Vagina (tissue), 2 donors: ENCODE data around the gene RIN3. TPM values are rescaled to one million over a fixed set of nuclear protein-coding genes. Genes with fewer than 3 reads are reported as not detected.
A peak's percentile ranks its signal among the peaks of the same experiment; 100 is the strongest.

Source experiments
- DNase-seq, 2 donors: peaks; one replicate each; pipeline ENCODE4 v3.0.0-alpha.2; 2017; ENCODE audit errors: extremely low spot score in 2 of 2
- H3K27ac ChIP-seq: fragments of 200-600 bp; sonication (generic); one replicate; pipeline ENCODE4 v1.5.1; 2019
- H3K27me3 ChIP-seq: fragments of 200-600 bp; sonication (generic); one replicate; pipeline ENCODE4 v1.5.1; 2019
- H3K36me3 ChIP-seq, 2 donors: fragments of 200-600 bp; sonication (generic); one replicate each; pipeline ENCODE4 v1.5.1; 2017 to 2019
- H3K4me1 ChIP-seq: fragments of 200-600 bp; sonication (generic); one replicate; pipeline ENCODE4 v1.5.1; 2019
- H3K4me3 ChIP-seq, 2 donors: fragments of 200-600 bp; sonication (generic); 1 replicate in 1 of 2; 2 replicates in 1 of 2; pipeline ENCODE4 v1.5.1; 2016 to 2019
- H3K9me3 ChIP-seq: fragments of 200-600 bp; sonication (generic); one replicate; pipeline ENCODE4 v1.5.1; 2019
- POLR2A ChIP-seq, 2 donors: fragments of 450-650 bp; IDR thresholded peaks; one replicate each; pipeline ENCODE4 v1.6.1; 2017; ENCODE audit warnings: antibody characterized with exemption in 2 of 2, mild to moderate bottlenecking in 2 of 2, moderate library complexity in 2 of 2
- POLR2AphosphoS5 ChIP-seq, 2 donors: sonication (generic); formaldehyde crosslinking; IDR thresholded peaks; one replicate each; pipeline ENCODE4 v1.9.0; 2017; ENCODE audit warnings: antibody characterized with exemption in 2 of 2, mild to moderate bottlenecking in 2 of 2, low read depth in 1 of 2; ENCODE audit not compliant: insufficient read depth in 1 of 2
- intact Hi-C: fragments of 100-400 bp; cut with DNase I; formaldehyde crosslinking; loops from one replicate; pipeline ENCODE4 v1.15.1; 2023
- total RNA-seq: library from RNA; depleted of rRNA; stranded (reverse); fragments of >200 nt; gene quantifications from one replicate; pipeline ENCODE4 v1.2.3, GENCODE V29; 2016
- TF ChIP-seq, protein P1 (sequence below), 3 experiments: fragments of 450-650 bp in 2 of 3; fragments of 200-600 bp in 1 of 3; sonication (generic) in 1 of 3; IDR thresholded peaks; one replicate each; pipeline ENCODE4 v1.5.1; 2017 to 2019; ENCODE audit warnings: antibody characterized with exemption in 3 of 3, mild to moderate bottlenecking in 2 of 3, moderate library complexity in 2 of 3

Gene RIN3
- total RNA-seq, 1 donor from 2014 or later: 22.6 TPM

DNA sequence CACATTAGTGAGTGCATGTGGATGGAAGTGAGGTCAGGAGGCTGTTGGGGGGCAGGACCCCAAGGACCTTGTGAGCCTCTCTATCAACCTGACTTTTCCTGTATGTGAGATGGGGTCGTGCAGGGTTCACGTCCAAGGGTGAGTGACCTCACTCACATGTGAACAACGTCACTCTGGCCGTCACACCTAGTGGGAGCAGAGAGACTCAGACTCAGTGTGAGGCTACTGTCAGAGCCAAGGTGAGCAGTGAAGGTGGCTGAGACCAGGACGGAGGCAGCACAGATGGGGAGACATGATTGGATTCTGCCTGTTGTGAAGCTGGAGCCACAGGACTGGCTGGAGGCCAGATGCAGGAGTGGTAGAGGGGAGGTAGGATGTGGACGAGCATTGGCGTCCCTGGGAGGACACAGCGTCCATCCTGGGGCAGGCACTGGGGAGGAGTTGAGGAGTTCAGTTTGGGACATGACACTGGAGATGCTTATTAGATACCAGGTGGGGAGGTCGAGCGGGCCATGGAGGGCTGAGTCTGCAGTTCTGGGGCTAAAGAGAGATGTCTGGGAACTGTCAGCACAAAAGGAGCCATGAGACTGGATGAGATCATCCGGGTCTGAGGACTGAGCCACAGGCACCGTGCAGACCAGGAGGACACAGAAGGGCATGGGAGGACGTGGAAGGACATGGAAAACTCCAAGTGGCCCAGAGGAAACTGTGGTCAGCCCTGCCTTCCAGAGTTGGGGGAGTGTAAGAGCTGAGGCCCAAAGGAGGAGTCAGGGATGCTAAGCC, 142.0 kb downstream of the RIN3 start:
- TF ChIP-seq POLR2A (IDR thresholded peaks at IDR 0.05) (no peak), POLR2AphosphoS5 (IDR thresholded peaks at IDR 0.05; ENCODE audit: insufficient read depth in 1 of 2, low read depth in 1 of 2) (no peak)
- TF ChIP-seq, protein P1, sequence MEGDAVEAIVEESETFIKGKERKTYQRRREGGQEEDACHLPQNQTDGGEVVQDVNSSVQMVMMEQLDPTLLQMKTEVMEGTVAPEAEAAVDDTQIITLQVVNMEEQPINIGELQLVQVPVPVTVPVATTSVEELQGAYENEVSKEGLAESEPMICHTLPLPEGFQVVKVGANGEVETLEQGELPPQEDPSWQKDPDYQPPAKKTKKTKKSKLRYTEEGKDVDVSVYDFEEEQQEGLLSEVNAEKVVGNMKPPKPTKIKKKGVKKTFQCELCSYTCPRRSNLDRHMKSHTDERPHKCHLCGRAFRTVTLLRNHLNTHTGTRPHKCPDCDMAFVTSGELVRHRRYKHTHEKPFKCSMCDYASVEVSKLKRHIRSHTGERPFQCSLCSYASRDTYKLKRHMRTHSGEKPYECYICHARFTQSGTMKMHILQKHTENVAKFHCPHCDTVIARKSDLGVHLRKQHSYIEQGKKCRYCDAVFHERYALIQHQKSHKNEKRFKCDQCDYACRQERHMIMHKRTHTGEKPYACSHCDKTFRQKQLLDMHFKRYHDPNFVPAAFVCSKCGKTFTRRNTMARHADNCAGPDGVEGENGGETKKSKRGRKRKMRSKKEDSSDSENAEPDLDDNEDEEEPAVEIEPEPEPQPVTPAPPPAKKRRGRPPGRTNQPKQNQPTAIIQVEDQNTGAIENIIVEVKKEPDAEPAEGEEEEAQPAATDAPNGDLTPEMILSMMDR (IDR thresholded peaks at IDR 0.05): no peak
- Histone ChIP-seq H3K27me3 (no peaks in the 10 kb centered on the region), H3K9me3 (no peaks in the 10 kb centered on the region), H3K27ac (peak overlapping the region; percentile 38), H3K4me1 (peaks cover 46% of the 10 kb centered on the region), H3K4me3 (no peak overlapping the region), H3K36me3 (peaks cover 0 to 10% of the 10 kb centered on the region in 2 donors)
- no peak for DNase-seq
- intact Hi-C loops: no loop called here

DNA sequence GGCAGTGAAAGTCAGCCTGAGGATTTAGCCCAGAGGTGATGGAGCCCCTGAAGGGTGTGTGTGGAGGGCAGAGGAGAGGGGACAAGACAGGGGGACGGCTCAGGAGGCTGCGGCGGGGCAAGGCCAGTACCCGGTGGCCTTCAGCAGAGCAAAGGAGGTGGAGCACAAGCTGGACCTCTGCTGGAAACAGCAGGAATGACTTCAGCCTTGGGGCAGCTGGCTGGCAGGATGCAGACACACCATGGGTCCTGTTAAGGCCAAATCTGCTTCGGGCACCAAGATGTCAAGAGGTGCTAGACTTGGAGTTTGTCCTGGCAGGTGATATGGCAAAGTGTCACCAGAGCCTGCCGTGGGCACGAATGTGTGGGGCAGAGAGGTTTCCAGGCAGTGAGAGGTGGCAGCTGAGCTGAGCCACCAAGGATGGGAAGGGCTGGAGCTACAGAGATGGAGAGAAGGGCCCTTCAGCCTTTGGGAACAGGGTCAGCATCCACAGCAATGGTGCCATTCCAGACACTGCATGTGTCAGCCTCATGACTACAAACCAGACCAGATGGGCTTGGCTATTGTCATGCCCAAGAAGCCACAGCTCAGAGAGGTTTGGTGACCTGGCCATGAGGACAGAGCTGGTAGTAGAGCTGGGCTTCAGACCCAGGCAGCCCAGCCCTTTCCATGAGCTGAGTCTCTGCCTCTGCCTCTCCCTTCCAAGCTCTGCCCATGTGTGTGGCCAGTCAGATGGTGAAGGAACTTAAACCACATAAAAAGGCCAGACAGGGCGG, 142.9 kb downstream of the RIN3 start:
- no peaks in the 10 kb centered on the region for H3K27me3 ChIP-seq
- no peak for DNase-seq
- intact Hi-C loops: no loop called here
- peak overlapping the region; percentile 38 for H3K27ac ChIP-seq
- no peaks in the 10 kb centered on the region for H3K9me3 ChIP-seq
- peaks cover 0 to 16% of the 10 kb centered on the region in 2 donors for H3K36me3 ChIP-seq
- peaks cover 39% of the 10 kb centered on the region for H3K4me1 ChIP-seq
- H3K4me3 ChIP-seq: no peak overlapping the region
- TF ChIP-seq POLR2AphosphoS5 (IDR thresholded peaks at IDR 0.05; ENCODE audit: insufficient read depth in 1 of 2, low read depth in 1 of 2) (no peak), POLR2A (IDR thresholded peaks at IDR 0.05) (no peak)
- TF ChIP-seq, protein P1 (IDR thresholded peaks at IDR 0.05): no peak

DNA sequence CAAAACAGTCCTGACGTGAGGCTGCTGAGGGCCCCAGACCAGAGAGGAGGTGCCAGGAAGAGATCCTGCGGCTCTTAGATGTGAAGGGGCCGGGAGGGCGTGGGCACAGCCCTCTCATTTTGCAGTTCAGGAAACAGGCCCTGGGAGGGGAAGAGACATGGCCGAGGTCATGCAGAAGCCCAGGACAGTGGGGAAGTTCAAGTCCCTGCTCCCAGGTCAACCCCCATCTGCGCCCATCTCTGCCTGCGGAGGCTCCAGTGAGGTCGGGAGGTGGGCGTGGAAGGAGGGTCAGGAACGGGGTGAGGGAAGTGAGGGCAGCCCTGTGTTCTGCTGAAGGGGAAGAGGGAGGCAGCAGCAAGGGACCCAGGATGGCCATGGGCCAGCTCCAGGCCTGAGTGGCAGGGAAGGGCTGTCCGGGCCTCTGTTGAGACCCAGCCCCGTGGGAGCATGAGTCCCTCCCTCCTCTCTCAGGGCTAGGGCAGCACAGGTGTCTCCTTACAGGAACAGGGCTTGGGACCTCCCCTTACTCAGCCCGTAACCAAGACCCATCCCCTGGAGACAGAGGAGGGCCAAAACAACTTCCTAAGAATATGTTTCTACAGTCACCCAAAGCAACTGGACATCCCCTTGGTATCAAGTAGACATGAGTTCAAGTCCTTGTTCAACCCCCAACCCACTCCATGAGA, 144.0 kb downstream of the RIN3 start:
- H3K27me3 ChIP-seq: no peaks in the 10 kb centered on the region
- H3K36me3 ChIP-seq: peaks cover 0 to 21% of the 10 kb centered on the region in 2 donors
- no peak for DNase-seq
- peak overlapping the region; percentile 38 for H3K27ac ChIP-seq
- H3K9me3 ChIP-seq: no peaks in the 10 kb centered on the region
- no peak overlapping the region for H3K4me3 ChIP-seq
- intact Hi-C loops: no loop called here
- H3K4me1 ChIP-seq: peaks cover 39% of the 10 kb centered on the region
- peak in 1 of 2 donors; percentile 48 for TF ChIP-seq POLR2AphosphoS5 (IDR thresholded peaks at IDR 0.05; ENCODE audit: insufficient read depth in 1 of 2, low read depth in 1 of 2)
- TF ChIP-seq, protein P1 (IDR thresholded peaks at IDR 0.05): no peak

DNA sequence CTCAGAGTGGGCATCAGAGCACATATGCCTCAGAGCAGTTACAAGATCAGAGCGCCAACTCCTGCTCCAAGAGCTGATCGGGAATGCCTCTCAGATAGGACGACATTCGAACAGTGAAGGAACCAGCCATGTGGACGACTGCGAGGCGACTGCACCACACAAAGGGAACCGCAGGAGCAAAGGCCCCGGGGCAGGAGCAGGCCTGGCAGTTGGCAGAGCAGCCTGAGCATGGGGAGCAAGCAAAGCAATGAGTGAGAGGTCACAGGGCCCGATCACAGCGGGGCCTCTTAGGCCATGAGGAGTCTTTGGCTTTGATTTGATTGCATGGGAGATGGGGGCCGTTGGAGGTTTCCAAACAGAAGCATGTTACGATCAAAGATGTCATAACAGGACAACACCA, 144.6 kb downstream of the RIN3 start:
- no peaks in the 10 kb centered on the region for H3K9me3 ChIP-seq
- H3K27ac ChIP-seq: peak overlapping the region; percentile 38
- intact Hi-C loops: no loop called here
- no peak overlapping the region for H3K4me3 ChIP-seq
- no peaks in the 10 kb centered on the region for H3K27me3 ChIP-seq
- H3K36me3 ChIP-seq: peaks cover 0 to 25% of the 10 kb centered on the region in 2 donors
- TF ChIP-seq POLR2AphosphoS5 (IDR thresholded peaks at IDR 0.05; ENCODE audit: insufficient read depth in 1 of 2, low read depth in 1 of 2) (no peak), POLR2A (IDR thresholded peaks at IDR 0.05) (no peak)
- TF ChIP-seq, protein P1 (IDR thresholded peaks at IDR 0.05): no peak
- peaks cover 39% of the 10 kb centered on the region for H3K4me1 ChIP-seq
- DNase-seq: no peak
